Thyroid gland (tissue), 4 donors: ENCODE data around the gene OR4D1.

ENCODE experiments used
- POLR2A ChIP-seq, 2 donors: fragments of 450-650 bp; IDR thresholded peaks; one replicate each; pipeline ENCODE4 v1.6.1; 2017; ENCODE audit warnings: antibody characterized with exemption in 2 of 2, mild to moderate bottlenecking in 2 of 2, moderate library complexity in 1 of 2
- TF ChIP-seq, protein P1 (sequence below), 6 experiments: fragments of 200-600 bp in 3 of 6; fragments of 450-650 bp in 3 of 6; sonication (generic) in 3 of 6; IDR thresholded peaks; one replicate each; pipeline ENCODE4 v1.5.1; 2016 to 2019; ENCODE audit warnings: antibody characterized with exemption in 6 of 6, mild to moderate bottlenecking in 2 of 6, inconsistent platforms in 1 of 6, moderate library complexity in 1 of 6

DNA sequence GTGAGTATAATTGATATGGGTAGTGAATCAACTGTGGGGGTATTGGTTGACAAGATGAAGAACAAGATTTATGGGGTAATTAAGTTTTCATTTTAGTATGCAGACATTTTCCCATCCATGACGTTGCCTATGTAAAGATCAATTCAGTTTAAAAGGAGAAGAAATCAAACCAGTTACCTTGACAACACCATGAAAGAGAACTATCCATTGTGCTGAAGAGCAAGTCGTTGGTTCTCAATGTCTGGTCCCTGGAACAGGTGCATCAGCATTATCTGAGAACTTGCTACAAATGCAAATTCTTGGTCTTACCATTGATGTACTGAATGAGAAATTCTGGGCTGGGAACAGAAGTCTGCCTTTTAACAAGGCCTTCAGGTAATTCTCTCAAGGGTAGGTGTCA is 17.8 kb downstream of the OR4D1 start:
- TF ChIP-seq, protein P1, sequence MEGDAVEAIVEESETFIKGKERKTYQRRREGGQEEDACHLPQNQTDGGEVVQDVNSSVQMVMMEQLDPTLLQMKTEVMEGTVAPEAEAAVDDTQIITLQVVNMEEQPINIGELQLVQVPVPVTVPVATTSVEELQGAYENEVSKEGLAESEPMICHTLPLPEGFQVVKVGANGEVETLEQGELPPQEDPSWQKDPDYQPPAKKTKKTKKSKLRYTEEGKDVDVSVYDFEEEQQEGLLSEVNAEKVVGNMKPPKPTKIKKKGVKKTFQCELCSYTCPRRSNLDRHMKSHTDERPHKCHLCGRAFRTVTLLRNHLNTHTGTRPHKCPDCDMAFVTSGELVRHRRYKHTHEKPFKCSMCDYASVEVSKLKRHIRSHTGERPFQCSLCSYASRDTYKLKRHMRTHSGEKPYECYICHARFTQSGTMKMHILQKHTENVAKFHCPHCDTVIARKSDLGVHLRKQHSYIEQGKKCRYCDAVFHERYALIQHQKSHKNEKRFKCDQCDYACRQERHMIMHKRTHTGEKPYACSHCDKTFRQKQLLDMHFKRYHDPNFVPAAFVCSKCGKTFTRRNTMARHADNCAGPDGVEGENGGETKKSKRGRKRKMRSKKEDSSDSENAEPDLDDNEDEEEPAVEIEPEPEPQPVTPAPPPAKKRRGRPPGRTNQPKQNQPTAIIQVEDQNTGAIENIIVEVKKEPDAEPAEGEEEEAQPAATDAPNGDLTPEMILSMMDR (IDR thresholded peaks at IDR 0.05): no peak
- no peak for TF ChIP-seq POLR2A (IDR thresholded peaks at IDR 0.05)
